Endothelial cell of umbilical vein (primary cell): ENCODE measurements around the gene NIN. TPM values are rescaled to one million over a fixed set of nuclear protein-coding genes. Genes with fewer than 3 reads are reported as not detected.

Source experiments
- BruUV-seq: library from RNA; stranded (reverse); fragments of 400-500 nt; replicated peaks from 2 replicates; lab custom pipeline; 2021; lab: Mats Ljungman, UMichigan
- CTCF ChIA-PET: fragments of 300-600, 350-600 bp; sonication (Branson Sonifier 250); formaldehyde crosslinking; loops from one replicate; lab custom pipeline; 2021; ENCODE audit warnings: antibody characterized with exemption, inconsistent platforms; lab: Charles Lee
- POLR2A ChIA-PET: fragments of 300-600, 350-600 bp; sonication (Branson Sonifier 250); formaldehyde crosslinking; loops from one replicate; lab custom pipeline; 2021; ENCODE audit warnings: antibody characterized with exemption, inconsistent platforms; lab: Charles Lee
- DNase-seq: peaks from one replicate; pipeline ENCODE4 v3.0.0-alpha.2; 2011; ENCODE audit warnings: low read depth, low spot score
- FAIRE-seq: peaks from 2 replicates; lab custom pipeline; 2011; peaks lifted over from hg19 to GRCh38; lab: Jason Lieb, UNC
- H2AFZ ChIP-seq: 2 replicates; pipeline ENCODE4 v1.6.0; 2012; ENCODE audit warnings: low read depth, low read length, control low read depth, inconsistent platforms
- H3K27ac ChIP-seq: 2 replicates; pipeline ENCODE4 v1.5.1; 2011; ENCODE audit warnings: low read depth, mild to moderate bottlenecking, control low read depth, low read length, moderate library complexity; ENCODE audit not compliant: insufficient read depth
- H3K27me3 ChIP-seq, 2 experiments: 2 replicates each; pipeline versions ENCODE4 v1.6.0 to v1.6.1; 2011; ENCODE audit warnings: low read length in 2 of 2, mixed read lengths in 1 of 2; ENCODE audit not compliant: control insufficient read depth in 2 of 2, insufficient read depth in 2 of 2
- H3K36me3 ChIP-seq, 2 experiments: 2 replicates in 1 of 2; 3 replicates in 1 of 2; pipeline ENCODE4 v1.5.1; 2011; ENCODE audit warnings: low read length in 2 of 2, mild to moderate bottlenecking in 1 of 2, moderate library complexity in 1 of 2; ENCODE audit not compliant: control insufficient read depth in 2 of 2, insufficient read depth in 2 of 2; ENCODE audit errors: extremely low read depth in 1 of 2
- H3K4me1 ChIP-seq: 3 replicates; pipeline ENCODE4 v1.5.1; 2011; ENCODE audit warnings: mild to moderate bottlenecking, low read length; ENCODE audit not compliant: control insufficient read depth, insufficient read depth; ENCODE audit errors: extremely low read depth
- H3K4me2 ChIP-seq: 2 replicates; pipeline ENCODE4 v1.6.1; 2011; ENCODE audit warnings: low read length, control low read depth, mixed read lengths; ENCODE audit not compliant: insufficient read depth
- H3K4me3 ChIP-seq, 3 experiments: fragments of 200-600 bp in 1 of 3; sonication (generic), shearing (Covaris generic) in 1 of 3; replicated peaks in 1 of 3; 2 replicates each; pipeline ENCODE4 v1.5.1; 2011 to 2016; ENCODE audit warnings: control low read depth in 3 of 3, low read length in 3 of 3, mild to moderate bottlenecking in 2 of 3, inconsistent platforms in 1 of 3, low read depth in 1 of 3, moderate library complexity in 1 of 3; ENCODE audit not compliant: insufficient read depth in 1 of 3
- H3K79me2 ChIP-seq: 2 replicates; pipeline ENCODE4 v1.6.0; 2012; ENCODE audit warnings: low read length, inconsistent platforms; ENCODE audit not compliant: control insufficient read depth, insufficient read depth
- H3K9ac ChIP-seq: replicated peaks from 2 replicates; pipeline ENCODE3; 2011; ENCODE audit warnings: low read length, control low read depth; ENCODE audit not compliant: insufficient read depth; ENCODE audit errors: extremely low read depth
- H3K9me1 ChIP-seq: replicated peaks from 3 replicates; pipeline ENCODE4 v1.6.0; 2011; ENCODE audit warnings: mild to moderate bottlenecking, low read length; ENCODE audit not compliant: control insufficient read depth, insufficient read depth; ENCODE audit errors: extremely low read depth
- H3K9me3 ChIP-seq: replicated peaks from 2 replicates; pipeline ENCODE4 v1.5.1; 2012; ENCODE audit warnings: low read length, inconsistent platforms; ENCODE audit not compliant: control insufficient read depth, insufficient read depth
- H4K20me1 ChIP-seq: replicated peaks from 2 replicates; pipeline ENCODE3; 2011; ENCODE audit warnings: mild to moderate bottlenecking, low read length; ENCODE audit not compliant: control insufficient read depth, insufficient read depth; ENCODE audit errors: extremely low read depth
- CTCF ChIP-seq, 2 donors: IDR thresholded peaks; 1 replicate in 1 of 2; 2 replicates in 1 of 2; pipeline ENCODE4 v1.5.1; 2011; ENCODE audit warnings: low read length in 2 of 2, mild to moderate bottlenecking in 2 of 2, moderate library complexity in 2 of 2, control low read depth in 1 of 2, inconsistent platforms in 1 of 2, low read depth in 1 of 2; ENCODE audit not compliant: insufficient read depth in 1 of 2; ENCODE audit errors: extremely low read depth in 1 of 2
- EZH2 ChIP-seq: IDR thresholded peaks from 2 replicates; pipeline ENCODE4 v1.6.1; 2012; ENCODE audit warnings: borderline replicate concordance, low read depth, mild to moderate bottlenecking, moderate library complexity, low read length, inconsistent platforms; ENCODE audit not compliant: severe bottlenecking
- FOS ChIP-seq: IDR thresholded peaks from 2 replicates; pipeline ENCODE4 v1.6.1; 2011; ENCODE audit warnings: mild to moderate bottlenecking, low read length, moderate library complexity, borderline replicate concordance; ENCODE audit not compliant: insufficient read depth
- GATA2 ChIP-seq: IDR thresholded peaks from 2 replicates; pipeline ENCODE4 v1.7.0; 2011; ENCODE audit warnings: low read depth, mild to moderate bottlenecking, moderate library complexity, mixed read lengths, low read length; ENCODE audit not compliant: insufficient read length, insufficient read depth
- JUN ChIP-seq: IDR thresholded peaks from 2 replicates; pipeline ENCODE4 v1.6.1; 2011; ENCODE audit warnings: borderline replicate concordance, low read depth; ENCODE audit not compliant: insufficient read length, insufficient read depth
- MAX ChIP-seq: IDR thresholded peaks from 2 replicates; pipeline ENCODE4 v1.6.1; 2011; ENCODE audit not compliant: insufficient read depth, insufficient read length
- MYC ChIP-seq: IDR thresholded peaks from one replicate; pipeline ENCODE4 v1.6.1; 2011; ENCODE audit warnings: mild to moderate bottlenecking, low read depth, low read length
- POLR2A ChIP-seq: IDR thresholded peaks from 2 replicates; pipeline ENCODE4 v1.6.1; 2012; ENCODE audit warnings: low read depth, mild to moderate bottlenecking, control low read depth, low read length
- POLR2AphosphoS5 ChIP-seq: IDR thresholded peaks from 2 replicates; pipeline ENCODE4 v1.6.1; 2012; ENCODE audit warnings: low read depth, mild to moderate bottlenecking, control low read depth, low read length, moderate library complexity; ENCODE audit not compliant: insufficient read depth
- dilution Hi-C: fragments of 300-500 bp; cut with MboI; formaldehyde crosslinking; loops from one replicate; pipeline ENCODE4 v1.15.0; 2019; ENCODE audit warnings: low sequenced_read_pairs; ENCODE audit not compliant: extremely low pct_ligation_motif_present
- intact Hi-C: fragments of 100-400 bp; cut with micrococcal nuclease; formaldehyde crosslinking; loops from one replicate; pipeline ENCODE4 v1.10.0; 2022
- polyA plus RNA-seq, 4 experiments: library from polyadenylated mRNA; depleted of rRNA in 3 of 4; stranded (reverse) in 3 of 4; unstranded in 1 of 4; fragments of >200 nt; gene quantifications; 2 replicates each; pipeline versions ENCODE4 v1.2.1 to v1.2.3, GENCODE V29; 2011 to 2012; ENCODE audit warnings: missing spikeins in 1 of 4
- total RNA-seq: library from RNA; stranded (reverse); gene quantifications from 2 replicates; pipeline ENCODE4 v1.2.3, GENCODE V29; 2021

The NIN gene
- total and polyA plus RNA-seq, 2 donors (not counting 3 experiments of a cell fraction or from before 2014, with no cell fraction given): 7.1 to 76.3 TPM

DNA sequence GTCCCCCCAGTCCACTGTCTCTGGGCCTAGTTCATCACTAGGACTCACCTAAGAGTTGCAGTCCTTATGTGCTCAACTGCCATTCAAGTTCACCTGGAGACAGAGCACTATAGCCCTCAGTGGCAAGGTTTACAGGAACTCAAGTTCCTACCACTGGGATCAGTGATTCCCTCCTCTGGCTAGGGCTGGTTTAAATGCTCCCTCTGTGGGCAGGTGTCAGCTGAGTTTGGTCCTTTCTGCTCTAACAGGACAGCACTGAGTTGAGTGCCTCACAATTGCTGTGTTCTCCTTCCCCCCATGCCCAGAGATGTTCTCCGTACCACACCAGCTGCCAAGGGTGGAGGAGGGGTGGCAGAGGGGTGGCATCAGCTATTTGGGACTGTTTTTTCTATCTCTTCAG, 142.1 kb downstream of the NIN start:
- TF ChIP-seq EZH2: no peak
- TF ChIP-seq GATA2: no peak
- TF ChIP-seq MYC: no peak
- no peak for TF ChIP-seq POLR2A
- TF ChIP-seq FOS: no peak
- no peak for TF ChIP-seq CTCF (IDR thresholded peaks at IDR 0.05; ENCODE audit: extremely low read depth in 1 of 2, insufficient read depth in 1 of 2, low read depth in 1 of 2, low read length in 2 of 2)
- no peak for TF ChIP-seq JUN
- TF ChIP-seq POLR2AphosphoS5: no peak
- TF ChIP-seq MAX: no peak
- no peaks in the 10 kb centered on the region for H3K79me2 ChIP-seq
- intact Hi-C loops: no loop called here
- CTCF ChIA-PET: interaction anchor here (1.1 to 1.3 kb wide), 2 partner anchors 23 to 40 kb away, joined by 3 read pairs; no protein-coding TSS in a partner anchor
- H3K27ac ChIP-seq: no peak overlapping the region
- no peaks in the 10 kb centered on the region for H3K27me3 ChIP-seq
- no peak for DNase-seq
- no peaks in the 10 kb centered on the region for H3K9me1 ChIP-seq
- no peaks in the 10 kb centered on the region for H3K4me1 ChIP-seq
- dilution Hi-C loops: no loop called here
- no peak overlapping the region for H3K4me2 ChIP-seq
- POLR2A ChIA-PET: interaction anchor here (0.6 kb wide), 1 partner anchor 22 kb away, joined by 10 read pairs; no protein-coding TSS in a partner anchor
- no peak overlapping the region for H2AFZ ChIP-seq
- no peak for FAIRE-seq
- no peak overlapping the region for H3K4me3 ChIP-seq
- no peaks in the 10 kb centered on the region for H4K20me1 ChIP-seq
- H3K9ac ChIP-seq: no peak overlapping the region
- no peaks in the 10 kb centered on the region for H3K9me3 ChIP-seq
- BruUV-seq: no TSS peak
- no peaks in the 10 kb centered on the region for H3K36me3 ChIP-seq
